ENCODE results near the gene SEMA5A. TPM values are rescaled to one million over a fixed set of nuclear protein-coding genes. Genes with fewer than 3 reads are reported as not detected.

The SEMA5A gene
- total RNA-seq, 1 donor from 2014 or later, result 9.3 TPM

DNA sequence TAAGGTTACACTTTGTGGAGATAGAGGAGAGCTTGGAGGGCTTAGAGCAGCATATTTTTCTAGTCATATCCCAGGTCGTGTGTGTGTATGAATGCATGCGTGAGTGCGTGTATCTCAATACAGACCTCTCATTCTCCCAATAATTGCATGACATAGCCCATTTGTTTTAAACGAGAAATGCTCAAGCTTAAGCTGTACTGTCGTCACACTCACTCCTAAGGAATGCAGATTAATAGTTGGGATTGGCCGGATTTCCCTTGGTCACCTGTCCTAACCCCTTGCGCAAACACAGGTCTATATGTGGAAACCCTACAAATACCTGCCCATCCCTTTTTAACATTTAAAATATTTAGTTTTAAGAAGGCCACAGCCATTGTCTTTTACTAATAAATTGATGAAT lies 165.8 kb downstream of the SEMA5A start:
- Histone ChIP-seq H3K4me1 (no peaks in the 10 kb centered on the region), H3K4me3 (no peak overlapping the region), H3K27me3 (no peaks in the 10 kb centered on the region), H3K9me3 (no peaks in the 10 kb centered on the region), H3K36me3 (peaks cover 0 to 9% of the 10 kb centered on the region in 2 donors), H3K27ac (no peak overlapping the region)
- TF ChIP-seq POLR2A (IDR thresholded peaks at IDR 0.05) (no peak), POLR2AphosphoS5 (IDR thresholded peaks at IDR 0.05; ENCODE audit: insufficient read depth in 1 of 2, low read depth in 1 of 2) (no peak)
- TF ChIP-seq, protein P1, sequence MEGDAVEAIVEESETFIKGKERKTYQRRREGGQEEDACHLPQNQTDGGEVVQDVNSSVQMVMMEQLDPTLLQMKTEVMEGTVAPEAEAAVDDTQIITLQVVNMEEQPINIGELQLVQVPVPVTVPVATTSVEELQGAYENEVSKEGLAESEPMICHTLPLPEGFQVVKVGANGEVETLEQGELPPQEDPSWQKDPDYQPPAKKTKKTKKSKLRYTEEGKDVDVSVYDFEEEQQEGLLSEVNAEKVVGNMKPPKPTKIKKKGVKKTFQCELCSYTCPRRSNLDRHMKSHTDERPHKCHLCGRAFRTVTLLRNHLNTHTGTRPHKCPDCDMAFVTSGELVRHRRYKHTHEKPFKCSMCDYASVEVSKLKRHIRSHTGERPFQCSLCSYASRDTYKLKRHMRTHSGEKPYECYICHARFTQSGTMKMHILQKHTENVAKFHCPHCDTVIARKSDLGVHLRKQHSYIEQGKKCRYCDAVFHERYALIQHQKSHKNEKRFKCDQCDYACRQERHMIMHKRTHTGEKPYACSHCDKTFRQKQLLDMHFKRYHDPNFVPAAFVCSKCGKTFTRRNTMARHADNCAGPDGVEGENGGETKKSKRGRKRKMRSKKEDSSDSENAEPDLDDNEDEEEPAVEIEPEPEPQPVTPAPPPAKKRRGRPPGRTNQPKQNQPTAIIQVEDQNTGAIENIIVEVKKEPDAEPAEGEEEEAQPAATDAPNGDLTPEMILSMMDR (IDR thresholded peaks at IDR 0.05), result no peak
- DNase-seq (ENCODE audit: extremely low spot score in 2 of 2), result no peak
- intact Hi-C loops (cut with DNase I), result no loop called here

DNA sequence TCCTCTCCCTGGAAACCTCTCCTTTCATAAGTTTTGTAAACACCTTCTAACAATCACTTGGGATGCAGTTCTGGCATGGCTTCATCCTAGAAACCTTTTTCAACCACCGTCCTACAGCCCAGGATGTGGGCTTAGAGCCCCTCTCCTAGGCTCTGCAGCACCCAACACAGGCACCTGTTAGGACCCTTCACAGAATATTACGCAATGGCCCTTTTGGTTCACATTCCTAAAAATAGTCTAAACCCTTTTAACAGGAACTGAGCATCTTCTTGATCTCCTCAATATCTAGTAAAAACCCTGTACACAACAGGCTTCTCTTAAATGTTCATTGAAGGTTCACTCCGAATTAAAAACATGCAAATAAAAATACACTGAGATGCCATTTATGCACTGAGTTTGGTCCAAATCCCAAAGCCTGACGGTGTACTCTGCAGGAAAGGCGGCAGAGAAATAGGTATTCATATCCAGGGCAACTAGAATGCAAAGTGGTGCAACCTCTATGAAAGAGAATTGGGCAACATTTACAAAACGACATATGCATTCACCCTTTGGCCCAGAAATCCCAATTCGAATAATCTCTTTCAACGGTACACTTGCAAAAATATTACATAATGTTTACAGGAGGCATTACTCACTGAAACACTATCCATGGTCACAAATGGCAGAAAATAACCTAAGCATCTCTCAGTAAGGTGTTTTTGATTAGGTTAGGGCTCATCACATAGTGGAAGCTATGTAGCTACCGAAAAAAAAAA lies 169.3 kb downstream of the SEMA5A start:
- no peaks in the 10 kb centered on the region for H3K27me3 ChIP-seq
- H3K36me3 ChIP-seq, result peaks cover 0 to 9% of the 10 kb centered on the region in 2 donors
- DNase-seq (ENCODE audit: extremely low spot score in 2 of 2), result no peak
- no peaks in the 10 kb centered on the region for H3K4me1 ChIP-seq
- intact Hi-C loops (cut with DNase I), result no loop called here
- H3K4me3 ChIP-seq, result no peak overlapping the region
- no peaks in the 10 kb centered on the region for H3K9me3 ChIP-seq
- H3K27ac ChIP-seq, result no peak overlapping the region
- no peak for TF ChIP-seq POLR2A (IDR thresholded peaks at IDR 0.05)
- TF ChIP-seq POLR2AphosphoS5 (IDR thresholded peaks at IDR 0.05; ENCODE audit: insufficient read depth in 1 of 2, low read depth in 1 of 2), result no peak
- TF ChIP-seq, protein P1 (IDR thresholded peaks at IDR 0.05), result no peak

DNA sequence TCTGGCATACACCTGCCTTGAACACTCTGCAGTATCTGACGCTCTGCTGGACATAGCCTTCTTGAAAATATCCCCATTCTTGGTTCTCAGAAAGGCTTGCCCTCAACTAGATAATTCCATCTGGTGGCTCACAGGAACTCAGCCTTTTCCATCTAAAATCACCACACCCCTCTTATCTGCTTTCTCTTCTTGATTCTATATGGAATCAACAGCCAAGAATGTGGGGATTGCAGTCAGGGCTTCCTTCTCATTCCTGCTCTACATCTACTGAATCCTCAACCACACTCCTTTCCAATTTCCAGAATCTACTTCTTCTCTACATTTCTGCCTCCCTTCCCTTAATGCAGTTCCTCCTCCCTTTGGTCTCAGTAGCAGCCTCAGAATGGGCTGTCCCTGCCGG lies 170.1 kb downstream of the SEMA5A start:
- Histone ChIP-seq H3K4me1 (no peaks in the 10 kb centered on the region), H3K27me3 (no peaks in the 10 kb centered on the region), H3K27ac (no peak overlapping the region), H3K36me3 (peaks cover 0 to 9% of the 10 kb centered on the region in 2 donors), H3K4me3 (no peak overlapping the region), H3K9me3 (no peaks in the 10 kb centered on the region)
- DNase-seq (ENCODE audit: extremely low spot score in 2 of 2), result no peak
- intact Hi-C loops (cut with DNase I), result no loop called here
- TF ChIP-seq, protein P1 (IDR thresholded peaks at IDR 0.05), result no peak
- no peak for TF ChIP-seq POLR2A (IDR thresholded peaks at IDR 0.05)
- no peak for TF ChIP-seq POLR2AphosphoS5 (IDR thresholded peaks at IDR 0.05; ENCODE audit: insufficient read depth in 1 of 2, low read depth in 1 of 2)

DNA sequence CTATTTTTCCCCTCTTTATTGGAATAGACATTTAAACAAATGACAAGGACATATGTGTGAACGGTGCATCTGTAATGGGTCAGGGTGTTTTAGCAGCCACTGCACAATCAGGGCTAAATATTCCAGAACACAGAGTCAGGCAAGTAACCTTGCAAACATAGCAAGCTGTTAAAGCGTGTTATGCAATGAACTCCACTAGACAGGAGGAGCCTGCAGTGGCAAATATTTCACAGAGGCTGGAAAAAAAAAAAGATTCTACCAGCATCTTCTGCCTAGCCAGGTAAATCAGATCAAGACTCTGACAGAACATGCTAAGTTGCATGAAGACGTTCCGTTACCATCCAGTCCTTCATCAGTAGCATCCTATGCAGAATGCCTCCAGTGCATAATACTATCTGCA lies 171.8 kb downstream of the SEMA5A start:
- Histone ChIP-seq H3K4me3 (no peak overlapping the region), H3K4me1 (no peaks in the 10 kb centered on the region), H3K27ac (no peak overlapping the region), H3K36me3 (peaks cover 0 to 5% of the 10 kb centered on the region in 2 donors), H3K9me3 (no peaks in the 10 kb centered on the region), H3K27me3 (no peaks in the 10 kb centered on the region)
- DNase-seq (ENCODE audit: extremely low spot score in 2 of 2), result no peak
- no peak for TF ChIP-seq POLR2AphosphoS5 (IDR thresholded peaks at IDR 0.05; ENCODE audit: insufficient read depth in 1 of 2, low read depth in 1 of 2)
- TF ChIP-seq POLR2A (IDR thresholded peaks at IDR 0.05), result no peak
- TF ChIP-seq, protein P1 (IDR thresholded peaks at IDR 0.05), result no peak
- intact Hi-C loops (cut with DNase I), result no loop called here

DNA sequence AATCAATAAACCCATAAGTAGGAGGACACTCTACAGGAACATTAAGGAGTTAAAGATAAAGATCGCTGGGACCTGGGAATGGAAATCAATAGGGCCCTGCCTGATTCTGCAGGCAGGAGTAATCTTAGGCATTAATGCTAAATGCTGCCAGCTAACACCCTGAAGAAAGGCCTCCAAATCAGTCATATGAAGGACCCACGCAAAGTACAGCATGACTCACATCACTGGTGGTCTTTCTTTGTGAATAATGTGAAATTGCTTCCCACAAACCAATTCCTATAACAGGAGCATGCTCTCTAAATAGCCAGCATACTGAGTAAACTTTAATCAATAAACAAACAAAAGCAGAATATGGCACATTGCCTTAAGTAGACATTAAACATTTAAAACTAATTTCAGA lies 172.3 kb downstream of the SEMA5A start:
- H3K27me3 ChIP-seq, result no peaks in the 10 kb centered on the region
- H3K36me3 ChIP-seq, result peaks cover 0 to 5% of the 10 kb centered on the region in 2 donors
- no peaks in the 10 kb centered on the region for H3K4me1 ChIP-seq
- no peak for DNase-seq (ENCODE audit: extremely low spot score in 2 of 2)
- TF ChIP-seq, protein P1 (IDR thresholded peaks at IDR 0.05), result no peak
- TF ChIP-seq POLR2AphosphoS5 (IDR thresholded peaks at IDR 0.05; ENCODE audit: insufficient read depth in 1 of 2, low read depth in 1 of 2) (no peak), POLR2A (IDR thresholded peaks at IDR 0.05) (no peak)
- no peaks in the 10 kb centered on the region for H3K9me3 ChIP-seq
- H3K4me3 ChIP-seq, result no peak overlapping the region
- intact Hi-C loops (cut with DNase I), result no loop called here
- H3K27ac ChIP-seq, result no peak overlapping the region
